GM21528 (cell line): ENCODE data around the gene RER1.

Source experiments
- ATAC-seq: cut with Tn5 transposase; IDR thresholded peaks from one replicate; pipeline ENCODE4 v1.9.1; 2021; ENCODE audit warnings: mild to moderate bottlenecking, moderate library complexity; ENCODE audit not compliant: unreplicated experiment, low FRiP score

The RER1 gene

GRCh38 chr1:2404890-2405511 lies 13.4 kb downstream of the RER1 start:
- no peak for ATAC-seq

GRCh38 chr1:2405588-2406295 lies 14.1 kb downstream of the RER1 start:
- no peak for ATAC-seq

GRCh38 chr1:2406451-2407041 lies 14.9 kb downstream of the RER1 start:
- no peak for ATAC-seq

GRCh38 chr1:2407166-2407990 lies 15.7 kb downstream of the RER1 start:
- ATAC-seq = no peak

- ATAC-seq = no peak
These were observed 16.3 kb downstream of the RER1 start for GRCh38 chr1:2407991-2408275.

DNA sequence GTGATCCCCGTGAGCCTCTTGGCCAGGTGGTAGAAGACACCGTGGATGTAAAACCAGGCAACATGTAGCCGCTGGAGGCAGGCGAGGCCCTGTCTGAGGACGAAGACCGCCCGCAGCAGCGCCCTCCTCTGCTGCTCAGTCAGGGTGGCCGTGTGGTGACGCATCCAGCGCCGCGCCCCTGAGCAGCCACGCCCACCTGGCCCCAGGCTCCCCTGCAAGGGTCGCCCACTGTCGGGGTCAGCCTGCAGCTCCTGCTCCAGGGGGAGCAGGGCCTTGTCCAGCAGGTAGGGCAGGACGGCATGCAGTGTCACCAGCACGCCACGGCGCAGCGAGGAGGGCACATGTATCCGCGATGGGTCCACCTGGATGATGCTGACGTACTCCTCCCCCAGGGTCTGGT lies 16.8 kb downstream of the RER1 start:
- no peak for ATAC-seq

DNA sequence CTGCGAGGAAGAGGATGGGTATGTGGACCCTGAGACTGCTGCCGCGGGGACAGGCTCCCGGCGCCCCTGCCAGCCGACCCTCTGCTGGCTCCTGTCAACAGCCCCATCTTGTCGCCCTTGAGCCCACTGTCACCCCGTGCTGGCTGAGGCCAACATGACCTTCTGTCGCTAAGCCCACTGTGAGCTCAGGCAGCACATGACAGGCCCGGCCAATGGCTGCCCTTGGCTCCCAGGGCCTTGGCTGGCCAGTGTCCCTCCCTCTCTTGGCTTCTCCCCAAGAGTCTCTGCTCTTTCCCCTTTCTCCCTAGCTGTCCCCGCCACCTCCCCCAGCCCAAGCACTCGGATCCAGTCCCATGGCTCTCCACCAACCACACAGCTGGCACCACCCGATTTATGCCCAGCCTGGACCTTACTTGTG lies 17.2 kb downstream of the RER1 start:
- ATAC-seq = no peak

GRCh38 chr1:2409745-2410144 lies 18.1 kb downstream of the RER1 start:
- ATAC-seq = no peak

DNA sequence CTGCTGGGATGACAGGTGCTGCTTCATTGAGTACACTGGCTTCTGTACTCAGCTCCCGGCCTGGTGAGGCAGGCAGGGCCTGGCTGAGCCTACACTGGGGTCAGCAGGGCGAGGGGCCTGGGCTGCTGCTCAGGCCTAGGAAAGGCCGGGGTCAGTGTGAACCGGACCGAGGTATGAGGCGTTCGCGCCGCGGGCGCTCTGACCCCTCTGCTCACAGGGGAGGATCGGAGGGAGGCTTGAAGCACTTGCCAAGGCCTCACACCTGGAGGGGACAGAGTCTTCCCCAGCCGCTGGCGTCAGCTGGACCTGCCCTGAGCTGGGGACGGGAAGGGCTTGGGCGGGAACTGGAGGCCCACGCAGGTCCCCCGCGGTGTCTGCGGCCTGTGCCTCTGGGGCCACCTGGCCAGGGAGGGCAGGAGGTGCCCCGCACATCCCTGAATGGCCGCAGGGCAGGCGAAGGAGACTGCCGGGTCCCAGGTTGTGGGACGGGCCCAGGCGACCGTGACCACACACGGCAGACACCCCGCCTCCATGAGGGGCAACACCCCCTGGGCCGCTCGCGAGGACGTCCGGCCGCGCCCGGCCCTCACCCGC lies 20.3 kb downstream of the RER1 start:
- peak; percentile 30 for ATAC-seq

DNA sequence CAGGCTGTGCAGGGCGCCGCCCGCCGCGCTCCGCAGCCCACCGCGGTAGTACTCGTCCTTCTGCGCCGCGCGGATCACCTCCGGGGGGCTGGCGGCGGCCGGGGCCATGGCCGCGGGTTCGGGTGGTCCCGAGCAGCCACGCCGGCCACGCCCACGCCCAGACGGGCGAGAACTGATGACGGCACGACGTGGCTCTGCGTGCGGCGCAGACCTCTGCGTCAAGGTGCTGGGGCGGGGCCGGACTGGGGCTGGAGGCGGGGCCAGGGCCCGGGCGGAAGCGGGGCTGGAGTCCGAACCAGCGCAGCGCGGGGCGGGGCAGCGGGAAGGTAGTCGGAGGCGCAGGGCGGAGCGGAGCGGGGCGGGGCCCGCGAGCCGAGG lies 20.7 kb downstream of the RER1 start, which contains the start of gene PEX10:
Gene PEX10, minus strand, starts transcription at position 170 of the 378 bp plus-strand sequence. Its CDS starts 62 bp downstream, at position 108.
- peak; percentile 73 for ATAC-seq

DNA sequence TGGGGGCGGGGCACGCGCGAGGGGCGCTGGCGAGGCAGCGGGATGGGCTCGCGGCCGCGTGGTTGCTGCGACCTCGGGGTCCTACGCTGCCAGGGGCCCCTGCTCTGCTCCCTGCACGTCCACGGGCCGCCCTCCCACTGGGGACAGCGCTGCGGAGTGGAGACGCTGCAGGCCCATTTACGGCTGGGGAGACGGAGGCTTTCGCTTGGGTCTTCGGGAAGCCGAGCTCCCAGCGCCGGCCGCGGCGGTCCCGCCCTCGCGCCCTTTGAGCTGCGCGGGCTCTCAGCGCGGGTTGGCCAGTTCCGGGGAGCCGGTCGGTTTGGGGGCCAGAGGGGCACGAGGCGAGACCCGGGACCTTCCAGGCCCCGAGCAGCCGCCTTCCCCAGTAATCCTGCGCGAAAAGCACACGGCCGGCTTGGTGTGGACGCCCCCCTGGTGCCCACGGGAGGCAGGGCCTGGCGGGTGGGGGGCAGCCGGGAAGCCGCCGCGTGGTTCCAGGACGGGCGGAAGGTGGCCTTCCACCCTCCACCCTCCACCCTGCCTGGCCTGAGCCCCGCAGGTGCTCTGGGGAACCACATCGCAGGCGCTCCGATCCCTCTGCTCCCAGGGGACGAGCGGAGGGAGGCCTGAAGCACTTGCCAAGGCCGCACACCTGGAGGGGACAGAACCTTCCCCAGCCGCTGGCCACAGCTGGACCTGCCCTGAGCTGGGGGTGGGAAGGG lies 21.3 kb downstream of the RER1 start:
- ATAC-seq = peak; percentile 26

DNA sequence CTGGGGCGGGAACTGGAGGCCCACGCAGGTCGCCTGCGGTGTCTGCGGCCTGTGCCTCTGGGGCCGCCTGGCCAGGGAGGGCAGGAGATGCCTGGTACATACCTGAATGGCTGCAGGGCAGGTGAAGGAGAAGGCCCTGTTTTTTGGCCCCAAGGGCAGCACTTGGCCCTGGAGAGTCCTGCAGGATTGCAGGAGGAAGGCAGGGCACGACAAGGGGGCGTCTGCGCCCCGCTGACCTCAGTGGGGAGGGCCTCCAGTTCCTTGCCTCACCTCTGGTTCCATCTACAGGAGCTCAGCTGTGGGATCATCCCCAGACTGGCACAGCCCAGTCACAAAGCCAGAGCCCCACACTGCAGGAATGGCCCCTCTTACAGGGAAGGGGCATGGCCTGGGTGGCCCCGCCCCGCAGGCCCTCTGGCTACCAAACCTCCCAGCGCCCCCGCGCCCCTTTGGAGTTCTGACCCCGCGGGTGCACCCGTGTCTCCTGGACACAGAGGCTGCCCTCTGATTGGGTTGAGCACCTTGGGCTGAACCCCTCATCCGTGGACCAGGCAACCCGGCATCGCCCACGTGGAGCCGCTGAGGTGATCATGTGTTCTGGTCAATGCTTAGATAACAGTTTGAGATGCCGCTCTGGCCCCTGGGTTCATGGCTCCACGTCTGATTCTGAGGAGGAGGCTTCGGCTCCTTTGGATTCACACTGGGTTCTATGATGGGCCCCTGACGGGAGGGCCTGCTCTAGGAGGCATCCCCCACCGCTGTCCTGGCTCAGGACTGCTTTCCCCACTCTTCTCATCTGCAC lies 22.1 kb downstream of the RER1 start:
- ATAC-seq = no peak

DNA sequence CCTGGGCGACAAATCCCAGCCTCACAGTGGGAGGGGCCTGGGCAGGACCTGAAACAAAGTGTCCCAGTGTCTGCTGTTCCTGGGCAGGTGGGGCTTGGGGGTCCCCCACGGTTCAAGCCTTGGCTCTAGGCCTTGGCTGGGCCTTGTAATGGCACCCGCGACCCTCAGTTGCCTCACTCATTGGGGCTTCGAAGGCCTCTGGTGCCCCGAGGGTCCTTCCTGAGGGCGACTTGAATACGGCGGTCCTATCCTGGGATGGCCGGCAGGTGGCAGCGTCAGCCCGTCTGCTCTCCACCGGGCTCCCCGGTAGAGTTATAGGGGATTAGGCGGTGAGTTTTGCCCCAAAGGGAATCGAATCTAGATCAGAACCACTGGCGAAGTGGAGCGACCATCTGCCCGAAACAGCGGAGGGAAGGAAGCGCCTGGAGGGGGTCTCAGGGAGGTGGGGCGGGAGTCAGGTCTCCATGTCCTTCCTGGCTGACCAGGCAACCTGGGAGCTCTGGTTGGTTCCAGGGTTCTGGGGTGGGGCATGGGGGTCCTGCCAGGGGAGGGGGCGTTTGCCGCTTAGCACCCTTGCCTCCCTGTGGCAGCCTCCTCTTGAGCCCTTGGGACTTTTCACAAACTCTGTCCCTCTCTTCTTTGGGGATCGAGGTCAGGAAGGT lies 22.8 kb downstream of the RER1 start:
- ATAC-seq = no peak

GRCh38 chr1:2415337-2415736 lies 23.7 kb downstream of the RER1 start:
- no peak for ATAC-seq

DNA sequence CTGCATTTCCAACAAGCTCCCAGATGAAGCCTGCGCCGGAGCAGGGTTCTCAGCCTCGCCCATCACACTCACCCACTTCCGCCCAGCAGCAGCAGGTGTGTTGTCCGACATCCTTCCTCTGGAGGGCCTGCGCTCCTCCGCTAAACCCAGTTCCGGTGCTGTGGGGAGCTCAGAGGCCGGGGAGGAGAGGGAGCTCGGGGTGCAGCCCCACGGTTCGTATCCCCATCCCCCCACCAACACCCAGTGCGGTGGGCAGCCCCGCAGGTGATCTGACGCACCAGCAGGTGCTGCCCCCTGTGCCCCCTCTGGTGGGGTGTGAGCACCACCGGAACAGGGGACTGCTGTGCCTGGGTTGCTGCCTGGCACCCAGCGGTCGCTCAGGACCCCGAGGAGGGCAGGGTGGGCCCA lies 24.2 kb downstream of the RER1 start:
- ATAC-seq = no peak

- no peak for ATAC-seq
These were observed 24.8 kb downstream of the RER1 start for GRCh38 chr1:2416403-2416802.

DNA sequence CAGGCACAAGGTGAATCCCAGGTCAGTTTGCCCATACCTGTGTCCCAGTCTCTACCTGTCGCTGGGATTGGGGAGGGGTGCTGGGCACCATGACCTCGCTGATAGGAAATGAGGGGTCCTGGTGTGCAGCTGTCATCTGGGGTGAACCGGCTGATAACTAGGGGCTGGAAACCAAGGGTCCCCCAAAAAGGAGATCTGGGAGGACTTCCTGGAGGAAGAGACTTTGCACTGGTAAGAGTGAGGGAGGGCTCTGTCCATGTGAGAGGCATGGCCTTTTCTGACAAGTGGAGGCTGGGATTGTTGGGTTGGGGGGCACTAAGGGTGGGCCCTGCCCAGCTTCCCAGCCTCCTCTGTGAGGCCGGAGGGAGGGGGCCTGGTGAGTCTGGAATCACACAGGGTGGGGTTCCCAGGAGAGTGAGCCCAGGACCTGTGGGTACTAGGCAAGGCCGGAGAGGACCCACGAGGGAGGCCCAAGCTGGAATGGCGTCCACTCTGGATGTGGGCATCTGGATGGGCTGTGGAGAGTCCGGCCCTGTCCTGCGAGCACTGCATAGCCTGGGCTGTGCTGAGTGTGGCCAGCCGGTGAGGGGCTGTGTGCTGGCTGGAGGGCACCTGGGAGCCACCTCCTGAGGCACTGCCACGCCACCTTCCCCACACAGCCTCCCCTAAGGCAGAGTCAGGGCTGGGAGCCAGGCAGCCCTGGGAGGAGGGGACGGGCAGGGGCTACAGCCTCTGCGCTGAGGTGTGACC lies 25.6 kb downstream of the RER1 start:
- ATAC-seq = no peak

DNA sequence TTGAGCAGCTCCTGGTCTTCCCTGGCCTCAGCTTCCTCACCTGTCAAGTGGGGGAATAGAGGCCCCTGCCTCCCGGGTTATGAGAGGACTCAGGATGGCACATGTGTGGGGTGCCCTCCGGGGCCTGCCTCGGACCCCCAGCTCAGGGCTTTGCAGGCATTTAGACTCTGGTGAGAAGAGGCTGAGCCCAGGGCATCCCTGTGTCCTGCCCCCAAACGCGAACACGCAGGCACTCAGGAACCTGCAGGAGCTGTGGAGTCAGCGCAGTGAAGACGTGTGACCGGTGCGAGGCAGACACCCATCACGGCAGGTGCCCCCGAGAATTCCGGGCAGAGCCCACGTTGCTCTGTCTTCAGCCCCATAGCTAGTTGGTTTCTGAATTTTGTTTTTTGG lies 26.2 kb downstream of the RER1 start:
- no peak for ATAC-seq
